WTC11 (cell line): Measurements from ENCODE around the gene TRIM59. TPM values are rescaled to one million over a fixed set of nuclear protein-coding genes. Genes with fewer than 3 reads are reported as not detected.

Experiments
- ATAC-seq: fragments of 200-7000 bp; cut with Tn5 transposase; 2 replicates; pipeline ENCODE4 v1.10.0; 2021; ENCODE audit warnings: mild to moderate bottlenecking, moderate library complexity
- CTCF ChIA-PET: fragments of 300-600 bp; sonication (Branson Sonifier 250); formaldehyde crosslinking; loops from one replicate; lab custom pipeline; 2021; ENCODE audit warnings: antibody characterized with exemption; lab: Charles Lee
- POLR2A ChIA-PET: fragments of 350-600 bp; sonication (Branson Sonifier 250); formaldehyde crosslinking; loops from one replicate; lab custom pipeline; 2021; ENCODE audit warnings: antibody characterized with exemption; lab: Charles Lee
- DNase-seq: peaks from one replicate; pipeline ENCODE4 v3.0.0; 2021; ENCODE audit warnings: low spot score
- H3K27ac Mint-ChIP-seq: 2 replicates; pipeline ENCODE4 v1.8.0; 2021; ENCODE audit warnings: mixed read lengths
- H3K27me3 Mint-ChIP-seq: 2 replicates; pipeline ENCODE4 v1.8.0; 2021; ENCODE audit warnings: low read depth, mild to moderate bottlenecking, moderate library complexity, mixed read lengths
- H3K36me3 Mint-ChIP-seq: 2 replicates; pipeline ENCODE4 v1.8.0; 2021; ENCODE audit warnings: mixed read lengths
- H3K4me1 Mint-ChIP-seq: 2 replicates; pipeline ENCODE4 v1.8.0; 2022; ENCODE audit warnings: mixed read lengths
- H3K4me3 Mint-ChIP-seq: 2 replicates; pipeline ENCODE4 v1.8.0; 2021; ENCODE audit warnings: mild to moderate bottlenecking, moderate library complexity, mixed read lengths
- H3K9me3 Mint-ChIP-seq: 2 replicates; pipeline ENCODE4 v1.8.0; 2021; ENCODE audit warnings: mixed read lengths
- ATF6 ChIP-seq: sonication (generic); formaldehyde crosslinking; IDR thresholded peaks from 2 replicates; pipeline ENCODE4 v1.8.1; 2023; ENCODE audit warnings: mild to moderate bottlenecking, missing genetic modification reagents
- FOXP1 ChIP-seq: sonication (generic); formaldehyde crosslinking; IDR thresholded peaks from 2 replicates; pipeline ENCODE4 v1.8.0; 2022; ENCODE audit warnings: missing genetic modification reagents, mild to moderate bottlenecking, moderate library complexity, borderline replicate concordance
- GRHL2 ChIP-seq: fragments of 250-450 bp; sonication (Bioruptor Pico); IDR thresholded peaks from 2 replicates; pipeline ENCODE4 v1.8.0; 2022; ENCODE audit warnings: mild to moderate bottlenecking, moderate library complexity; ENCODE audit not compliant: insufficient replicate concordance, severe bottlenecking
- HMGXB4 ChIP-seq: sonication (generic); formaldehyde crosslinking; IDR thresholded peaks from 2 replicates; pipeline ENCODE4 v1.8.1; 2023; ENCODE audit warnings: mild to moderate bottlenecking, moderate library complexity, missing genetic modification reagents
- MXD4 ChIP-seq: fragments of 250-450 bp; sonication (Bioruptor Pico); IDR thresholded peaks from 2 replicates; pipeline ENCODE4 v1.8.0; 2021; ENCODE audit warnings: mild to moderate bottlenecking, moderate library complexity, borderline replicate concordance
- NR2C2 ChIP-seq: sonication (generic); formaldehyde crosslinking; IDR thresholded peaks from 2 replicates; pipeline ENCODE4 v1.8.0; 2022; ENCODE audit warnings: mild to moderate bottlenecking, missing genetic modification reagents
- PRDM15 ChIP-seq: sonication (generic); formaldehyde crosslinking; IDR thresholded peaks from 2 replicates; pipeline ENCODE4 v1.8.0; 2022; ENCODE audit warnings: missing genetic modification reagents
- SMAD4 ChIP-seq: sonication (generic); formaldehyde crosslinking; IDR thresholded peaks from 2 replicates; pipeline ENCODE4 v1.8.0; 2022; ENCODE audit warnings: mild to moderate bottlenecking, missing genetic modification reagents
- SP1 ChIP-seq: sonication (generic); formaldehyde crosslinking; conservative IDR thresholded peaks from 2 replicates; pipeline ENCODE4 v1.8.1; 2022; ENCODE audit warnings: missing genetic modification reagents
- TCF7 ChIP-seq: sonication (generic); formaldehyde crosslinking; IDR thresholded peaks from 2 replicates; pipeline ENCODE4 v1.8.0; 2022; ENCODE audit warnings: mild to moderate bottlenecking, low read depth, missing genetic modification reagents, moderate library complexity
- TEAD1 ChIP-seq: sonication (generic); formaldehyde crosslinking; IDR thresholded peaks from 2 replicates; pipeline ENCODE4 v1.8.0; 2022; ENCODE audit warnings: mild to moderate bottlenecking, missing genetic modification reagents
- TP53 ChIP-seq: sonication (generic); formaldehyde crosslinking; IDR thresholded peaks from 2 replicates; pipeline ENCODE4 v1.8.1; 2023; ENCODE audit warnings: mild to moderate bottlenecking, missing genetic modification reagents
- USF2 ChIP-seq: sonication (generic); formaldehyde crosslinking; IDR thresholded peaks from 2 replicates; pipeline ENCODE4 v1.8.1; 2023; ENCODE audit warnings: mild to moderate bottlenecking, missing genetic modification reagents, moderate library complexity
- ZBTB21 ChIP-seq: sonication (generic); formaldehyde crosslinking; IDR thresholded peaks from 2 replicates; pipeline ENCODE4 v1.8.1; 2023; ENCODE audit warnings: mild to moderate bottlenecking, missing genetic modification reagents, borderline replicate concordance
- ZNF232 ChIP-seq: sonication (generic); formaldehyde crosslinking; IDR thresholded peaks from 2 replicates; pipeline ENCODE4 v1.8.0; 2022; ENCODE audit warnings: mild to moderate bottlenecking, missing genetic modification reagents
- ZNF263 ChIP-seq: sonication (generic); formaldehyde crosslinking; IDR thresholded peaks from 2 replicates; pipeline ENCODE4 v1.8.1; 2022; ENCODE audit warnings: low read depth, mild to moderate bottlenecking, moderate library complexity, missing genetic modification reagents
- ZNF317 ChIP-seq: sonication (generic); formaldehyde crosslinking; IDR thresholded peaks from 2 replicates; pipeline ENCODE4 v1.8.1; 2023; ENCODE audit warnings: low read depth, mild to moderate bottlenecking, moderate library complexity, missing genetic modification reagents, borderline replicate concordance
- total RNA-seq: library from RNA; stranded (reverse); gene quantifications from 3 replicates; pipeline ENCODE4 v1.2.3, GENCODE V29; 2021

TRIM59 gene
- total RNA-seq, 1 experiment from 2014 or later: 32.4 TPM

- TF ChIP-seq USF2 (CRISPR knock-in tag): no peak
- TF ChIP-seq ZNF317: no peak
- TF ChIP-seq TP53 (CRISPR knock-in tag): no peak
- no peak for TF ChIP-seq ZNF263 (CRISPR knock-in tag)
- no peak for TF ChIP-seq GRHL2 (CRISPR knock-in tag)
Measured at GRCh38 chr3:160479376-160479775, 29.8 kb upstream of the TRIM59 start (continued).

- no peaks in the 10 kb centered on the region for H3K36me3 Mint-ChIP-seq
- no peak for ATAC-seq
- H3K27me3 Mint-ChIP-seq: no peaks in the 10 kb centered on the region
- POLR2A ChIA-PET: interaction anchor here (0.5 to 0.7 kb wide), 2 partner anchors 67 to 384 kb away, joined by 3 to 4 read pairs; no protein-coding TSS in a partner anchor
- DNase-seq: no peak
- CTCF ChIA-PET: no interaction called here
- 0 out of 2 replicates have a peak, but pooled peaks cover 4% of the 10 kb centered on the region for H3K4me1 Mint-ChIP-seq
- no peaks in the 10 kb centered on the region for H3K9me3 Mint-ChIP-seq
- no peak overlapping the region for H3K27ac Mint-ChIP-seq
- TF ChIP-seq TCF7 (CRISPR knock-in tag): no peak
- TF ChIP-seq SP1 (CRISPR knock-in tag): no peak
- no peak for TF ChIP-seq PRDM15 (CRISPR knock-in tag)
- no peak overlapping the region for H3K4me3 Mint-ChIP-seq
Measured at GRCh38 chr3:160478338-160478737, 28.8 kb upstream of the TRIM59 start.

- CTCF ChIA-PET: no interaction called here
- no peaks in the 10 kb centered on the region for H3K27me3 Mint-ChIP-seq
- no peak overlapping the region for H3K27ac Mint-ChIP-seq
- ATAC-seq: no peak
- no peak for DNase-seq
- 0 out of 2 replicates have a peak, but pooled peaks cover under 1% of the 10 kb centered on the region for H3K4me1 Mint-ChIP-seq
- no peaks in the 10 kb centered on the region for H3K9me3 Mint-ChIP-seq
- POLR2A ChIA-PET: no interaction called here
- no peaks in the 10 kb centered on the region for H3K36me3 Mint-ChIP-seq
- no peak overlapping the region for H3K4me3 Mint-ChIP-seq
- TF ChIP-seq NR2C2 (CRISPR knock-in tag) (no peak), HMGXB4 (CRISPR knock-in tag) (no peak), TEAD1 (CRISPR knock-in tag) (no peak), ATF6 (CRISPR knock-in tag) (no peak), ZNF232 (CRISPR knock-in tag) (no peak), SMAD4 (CRISPR knock-in tag) (no peak), ZBTB21 (CRISPR knock-in tag) (no peak), MXD4 (CRISPR knock-in tag) (no peak), ZNF263 (CRISPR knock-in tag) (no peak), FOXP1 (CRISPR knock-in tag) (no peak)
Measured at GRCh38 chr3:160477750-160478149, 28.2 kb upstream of the TRIM59 start.
